ENCODE measurements around the gene DPH1.

DNA sequence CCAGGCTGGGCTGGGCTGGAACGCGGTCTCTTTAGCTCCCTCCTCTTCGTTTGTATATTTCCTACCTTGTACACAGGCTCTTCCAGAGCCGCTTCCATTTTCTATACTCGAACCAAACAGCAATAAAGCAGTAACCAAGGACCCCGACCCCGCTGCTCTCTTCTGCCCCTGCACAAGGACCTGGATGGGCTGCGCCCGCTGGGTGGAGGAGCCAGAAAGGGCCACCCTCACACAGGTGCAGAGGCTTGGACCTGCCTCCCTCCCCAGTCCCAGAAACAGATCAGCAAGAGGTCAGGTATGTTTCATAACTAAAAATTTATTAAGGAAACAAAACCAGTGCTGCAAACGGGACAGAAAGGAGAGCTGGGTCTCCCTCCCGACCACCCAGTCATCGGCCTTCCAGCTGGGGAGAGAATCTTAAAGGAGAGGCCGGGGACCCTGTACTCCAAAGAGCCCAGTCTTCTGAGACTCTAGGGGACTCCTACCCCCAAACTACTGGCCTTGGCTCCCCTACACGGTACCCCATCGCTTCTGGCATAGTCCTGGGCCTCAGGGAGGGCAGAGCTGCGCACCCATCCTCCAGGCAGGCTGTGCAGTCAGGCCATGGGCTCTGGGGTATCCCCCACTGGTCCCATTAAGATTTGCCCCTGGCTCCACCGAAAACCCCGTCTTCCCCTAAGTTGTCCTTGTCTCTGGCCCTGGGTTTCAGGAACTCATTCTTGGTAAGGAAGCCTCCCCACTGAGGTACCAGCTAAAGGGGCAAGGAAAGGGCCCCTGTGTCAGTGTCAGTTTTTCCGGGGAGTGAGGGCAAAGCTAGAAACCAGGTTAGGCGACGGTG is 29.8 kb downstream of the DPH1 start:
- no peak for TF ChIP-seq CTCF (IDR thresholded peaks at IDR 0.05 in 4 of 5, conservative IDR thresholded peaks at IDR 0.05 in 1 of 5)
- TF ChIP-seq POLR2A (IDR thresholded peaks at IDR 0.05) = no peak
